ENCODE measurements around the gene GIT2.

GRCh38 chr12:109921982-109922381, 74.2 kb downstream of the GIT2 start:
- no peak for TF ChIP-seq RARB (CRISPR knock-in tag; IDR thresholded peaks at IDR 0.05)
- TF ChIP-seq CREB5 (CRISPR knock-in tag; IDR thresholded peaks at IDR 0.05; ENCODE audit: low read depth): no peak
- no peak for TF ChIP-seq ARNTL (CRISPR knock-in tag; IDR thresholded peaks at IDR 0.05; ENCODE audit: borderline replicate concordance, low read depth)
- no peak for TF ChIP-seq ZC3H10 (CRISPR knock-in tag; IDR thresholded peaks at IDR 0.05)
- no peak for TF ChIP-seq PPARA (CRISPR knock-in tag; IDR thresholded peaks at IDR 0.05; ENCODE audit: borderline replicate concordance)
- TF ChIP-seq ZFP3 (CRISPR knock-in tag; IDR thresholded peaks at IDR 0.05): no peak
- no peak for TF ChIP-seq ZNF70 (CRISPR knock-in tag; IDR thresholded peaks at IDR 0.05)
- no peak for TF ChIP-seq PATZ1 (CRISPR knock-in tag; IDR thresholded peaks at IDR 0.05; ENCODE audit: borderline replicate concordance)
- no peak for TF ChIP-seq OSR1 (CRISPR knock-in tag; IDR thresholded peaks at IDR 0.05)
- TF ChIP-seq TCF4 (CRISPR knock-in tag; IDR thresholded peaks at IDR 0.05; ENCODE audit: borderline replicate concordance): no peak
- no peak for TF ChIP-seq ZNF565 (CRISPR knock-in tag; conservative IDR thresholded peaks at IDR 0.05; ENCODE audit: low read depth)

Data from SK-N-SH treated with all-trans-retinoic acid at 6 μM for 48 hours (cell line).